Endothelial cell of umbilical vein (primary cell): ENCODE measurements around the gene GALNT9.

Experiments
- EZH2 ChIP-seq: IDR thresholded peaks from 2 replicates; pipeline ENCODE4 v1.6.1; 2012; ENCODE audit warnings: borderline replicate concordance, low read depth, mild to moderate bottlenecking, moderate library complexity, low read length, inconsistent platforms; ENCODE audit not compliant: severe bottlenecking
- FOS ChIP-seq: IDR thresholded peaks from 2 replicates; pipeline ENCODE4 v1.6.1; 2011; ENCODE audit warnings: mild to moderate bottlenecking, low read length, moderate library complexity, borderline replicate concordance; ENCODE audit not compliant: insufficient read depth
- GATA2 ChIP-seq: IDR thresholded peaks from 2 replicates; pipeline ENCODE4 v1.7.0; 2011; ENCODE audit warnings: low read depth, mild to moderate bottlenecking, moderate library complexity, mixed read lengths, low read length; ENCODE audit not compliant: insufficient read length, insufficient read depth
- JUN ChIP-seq: IDR thresholded peaks from 2 replicates; pipeline ENCODE4 v1.6.1; 2011; ENCODE audit warnings: borderline replicate concordance, low read depth; ENCODE audit not compliant: insufficient read length, insufficient read depth
- MYC ChIP-seq: IDR thresholded peaks from one replicate; pipeline ENCODE4 v1.6.1; 2011; ENCODE audit warnings: mild to moderate bottlenecking, low read depth, low read length
- POLR2A ChIP-seq: IDR thresholded peaks from 2 replicates; pipeline ENCODE4 v1.6.1; 2012; ENCODE audit warnings: low read depth, mild to moderate bottlenecking, control low read depth, low read length
- POLR2AphosphoS5 ChIP-seq: IDR thresholded peaks from 2 replicates; pipeline ENCODE4 v1.6.1; 2012; ENCODE audit warnings: low read depth, mild to moderate bottlenecking, control low read depth, low read length, moderate library complexity; ENCODE audit not compliant: insufficient read depth
- TF ChIP-seq, protein P1 (sequence below), 2 donors: IDR thresholded peaks; 1 replicate in 1 of 2; 2 replicates in 1 of 2; pipeline ENCODE4 v1.5.1; 2011; ENCODE audit warnings: low read length in 2 of 2, mild to moderate bottlenecking in 2 of 2, moderate library complexity in 2 of 2, control low read depth in 1 of 2, inconsistent platforms in 1 of 2, low read depth in 1 of 2; ENCODE audit not compliant: insufficient read depth in 1 of 2; ENCODE audit errors: extremely low read depth in 1 of 2
- TF ChIP-seq, protein P2 (sequence below): IDR thresholded peaks from 2 replicates; pipeline ENCODE4 v1.6.1; 2011; ENCODE audit not compliant: insufficient read depth, insufficient read length

- TF ChIP-seq, protein P1, sequence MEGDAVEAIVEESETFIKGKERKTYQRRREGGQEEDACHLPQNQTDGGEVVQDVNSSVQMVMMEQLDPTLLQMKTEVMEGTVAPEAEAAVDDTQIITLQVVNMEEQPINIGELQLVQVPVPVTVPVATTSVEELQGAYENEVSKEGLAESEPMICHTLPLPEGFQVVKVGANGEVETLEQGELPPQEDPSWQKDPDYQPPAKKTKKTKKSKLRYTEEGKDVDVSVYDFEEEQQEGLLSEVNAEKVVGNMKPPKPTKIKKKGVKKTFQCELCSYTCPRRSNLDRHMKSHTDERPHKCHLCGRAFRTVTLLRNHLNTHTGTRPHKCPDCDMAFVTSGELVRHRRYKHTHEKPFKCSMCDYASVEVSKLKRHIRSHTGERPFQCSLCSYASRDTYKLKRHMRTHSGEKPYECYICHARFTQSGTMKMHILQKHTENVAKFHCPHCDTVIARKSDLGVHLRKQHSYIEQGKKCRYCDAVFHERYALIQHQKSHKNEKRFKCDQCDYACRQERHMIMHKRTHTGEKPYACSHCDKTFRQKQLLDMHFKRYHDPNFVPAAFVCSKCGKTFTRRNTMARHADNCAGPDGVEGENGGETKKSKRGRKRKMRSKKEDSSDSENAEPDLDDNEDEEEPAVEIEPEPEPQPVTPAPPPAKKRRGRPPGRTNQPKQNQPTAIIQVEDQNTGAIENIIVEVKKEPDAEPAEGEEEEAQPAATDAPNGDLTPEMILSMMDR (IDR thresholded peaks at IDR 0.05; ENCODE audit: extremely low read depth in 1 of 2, insufficient read depth in 1 of 2, low read depth in 1 of 2, low read length in 2 of 2): no peak
- TF ChIP-seq EZH2 (no peak), POLR2A (no peak), GATA2 (no peak), POLR2AphosphoS5 (no peak), JUN (no peak), FOS (no peak), MYC (no peak)
- TF ChIP-seq, protein P2, sequence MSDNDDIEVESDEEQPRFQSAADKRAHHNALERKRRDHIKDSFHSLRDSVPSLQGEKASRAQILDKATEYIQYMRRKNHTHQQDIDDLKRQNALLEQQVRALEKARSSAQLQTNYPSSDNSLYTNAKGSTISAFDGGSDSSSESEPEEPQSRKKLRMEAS: no peak
Measured at GRCh38 chr12:132271755-132272092, 57.7 kb downstream of the GALNT9 start.
